AG09309 (cell line): ENCODE data around the gene CHSY3.

Source experiments
- DNase-seq: peaks from one replicate; pipeline ENCODE4 v3.0.0-alpha.2; 2010; ENCODE audit warnings: low read depth
- H3K4me3 ChIP-seq: 2 replicates; pipeline ENCODE4 v1.5.1; 2011; ENCODE audit warnings: mild to moderate bottlenecking, low read depth, low read length, moderate library complexity; ENCODE audit not compliant: control insufficient read depth
- CTCF ChIP-seq: IDR thresholded peaks from 2 replicates; pipeline ENCODE4 v1.5.1; 2011; ENCODE audit warnings: mild to moderate bottlenecking, low read depth, low read length, inconsistent platforms; ENCODE audit not compliant: insufficient read depth, control insufficient read depth; ENCODE audit errors: missing control alignments

CHSY3 gene

DNA sequence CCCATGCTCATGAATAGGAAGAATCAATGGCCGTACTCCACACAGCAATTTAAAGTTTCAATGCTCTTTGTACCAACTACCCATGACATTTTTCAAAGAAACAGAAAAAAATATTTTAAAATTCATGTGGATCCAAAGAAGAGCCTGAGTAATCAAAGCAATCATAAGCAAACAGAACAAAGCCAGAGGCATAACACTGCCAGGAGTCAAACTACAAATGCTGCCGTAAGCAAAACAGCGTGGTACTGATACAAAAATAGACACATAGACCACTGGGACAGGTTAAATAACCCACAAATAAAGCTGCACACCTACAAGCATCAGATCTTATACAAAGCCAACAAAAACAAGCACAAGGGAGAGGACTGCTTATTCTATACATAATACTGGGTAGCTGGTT, 107.7 kb downstream of the CHSY3 start:
- no peak overlapping the region for H3K4me3 ChIP-seq
- no peak for TF ChIP-seq CTCF
- no peak for DNase-seq

DNA sequence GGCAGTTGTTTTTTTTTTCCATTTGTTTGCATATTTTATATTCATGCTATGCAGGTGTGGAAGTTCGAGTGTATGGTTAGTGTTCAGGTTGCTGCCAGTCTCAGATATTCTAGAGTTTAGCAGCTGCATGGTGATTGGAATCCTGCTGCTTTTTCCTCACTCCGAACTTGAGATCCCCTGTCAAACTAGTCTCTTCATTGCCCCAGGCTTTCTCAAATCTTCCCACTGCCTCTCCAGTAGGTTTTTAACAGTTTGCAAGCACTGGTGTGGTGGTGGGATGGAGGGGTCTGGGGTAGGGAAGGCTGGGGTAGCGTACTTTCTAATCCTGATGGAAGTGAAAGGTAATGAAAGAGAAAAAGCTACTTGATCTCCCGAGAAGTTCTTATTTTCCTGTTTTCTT, 112.9 kb downstream of the CHSY3 start:
- TF ChIP-seq CTCF = no peak
- no peak for DNase-seq
- no peak overlapping the region for H3K4me3 ChIP-seq

GRCh38 chr5:130018641-130019040, 114.4 kb downstream of the CHSY3 start:
- DNase-seq = no peak
- H3K4me3 ChIP-seq = no peak overlapping the region
- no peak for TF ChIP-seq CTCF

GRCh38 chr5:130021000-130021399, 116.7 kb downstream of the CHSY3 start:
- DNase-seq = no peak
- H3K4me3 ChIP-seq = no peak overlapping the region
- no peak for TF ChIP-seq CTCF

GRCh38 chr5:130021876-130022275, 117.6 kb downstream of the CHSY3 start:
- DNase-seq = no peak
- TF ChIP-seq CTCF = no peak
- H3K4me3 ChIP-seq = no peak overlapping the region

GRCh38 chr5:130023604-130024003, 119.3 kb downstream of the CHSY3 start:
- no peak for TF ChIP-seq CTCF
- no peak for DNase-seq
- H3K4me3 ChIP-seq = no peak overlapping the region

DNA sequence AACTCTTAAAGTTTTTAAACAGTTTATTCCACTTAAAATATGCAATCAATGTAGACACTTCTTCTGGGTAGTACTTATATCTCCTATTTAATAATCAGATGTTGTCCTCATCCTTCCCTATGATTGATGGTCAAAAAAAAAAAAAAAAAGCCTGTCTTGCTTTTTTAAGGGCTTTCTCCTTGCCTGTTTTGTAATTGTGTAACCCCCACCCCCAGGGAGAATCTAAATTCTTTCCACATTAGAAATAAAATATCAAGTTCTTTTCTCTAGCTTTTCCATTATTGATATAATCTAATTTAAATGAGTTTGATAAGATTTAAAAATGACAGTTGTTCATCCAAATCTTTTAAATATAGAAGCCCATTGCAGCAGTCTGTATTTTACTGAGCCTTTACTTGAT, 119.7 kb downstream of the CHSY3 start:
- H3K4me3 ChIP-seq = no peak overlapping the region
- no peak for TF ChIP-seq CTCF
- no peak for DNase-seq
